NT2/D1 (cell line): ENCODE results near the gene PYDC1.

Source experiments
- SUZ12 ChIP-seq: IDR thresholded peaks from 2 replicates; pipeline ENCODE4 v1.6.1; 2011; ENCODE audit not compliant: insufficient read length, insufficient read depth; ENCODE audit errors: extremely low read depth
- ZNF274 ChIP-seq: IDR thresholded peaks from 2 replicates; pipeline ENCODE4 v1.6.1; 2011; ENCODE audit warnings: mild to moderate bottlenecking, low read depth, low read length

- TF ChIP-seq ZNF274, result no peak
- TF ChIP-seq SUZ12, result no peak
Observed at GRCh38 chr16:31260136-31260931, 43.4 kb upstream of the PYDC1 start.
